Heart left ventricle (tissue), 13 donors: ENCODE data around the gene CHTF18.

ENCODE experiments used
- POLR2A ChIP-seq, 2 donors: fragments of 450-650 bp; IDR thresholded peaks; one replicate each; pipeline ENCODE4 v1.6.1; 2017; ENCODE audit warnings: antibody characterized with exemption in 2 of 2, mild to moderate bottlenecking in 2 of 2, moderate library complexity in 2 of 2
- TF ChIP-seq, protein P1 (sequence below), 12 donors: fragments of 200-600 bp; sonication (generic) in 4 of 12; IDR thresholded peaks; one replicate each; pipeline versions ENCODE4 v1.5.0 to v1.8.0; 2018 to 2022; ENCODE audit warnings: antibody characterized with exemption in 12 of 12, mild to moderate bottlenecking in 5 of 12
- donor health status: ischemic (EF 13 %, LVEDD 7.1; RV severe dilation, severe dysfunction).
- donor health status: DM: no; HTN: yes; CAD: no.
- donor health status: DM: no; HTN: no; CAD: no.
- donor health status: ischemic (EF 25% LVEDD 6.9; RV normal size, moderate dysfunction).
- donor health status: ischemic (EF 25% LVEDD 5.7; RV mildly dilated, moderate dysfunction).
- donor health status: ischemic (EF 35%, LVEDD 5.7; RV mildly dilated, moderate dysfunction).
- donor health status: nonischemic (EF 11% LVEDD 7.7; RV severe dilation, severe dysfunction).
- donor health status: DM: yes; HTN: yes; CAD: no.
- donor health status: PGD.
- donor health status: ischemic (EF 29% LVEDD 5.4; RV normal size, mild dysfunction).
- donor health status: nonischemic (EF 23%, LVEDD 6.1; RV moderate dilation, normal function).

DNA sequence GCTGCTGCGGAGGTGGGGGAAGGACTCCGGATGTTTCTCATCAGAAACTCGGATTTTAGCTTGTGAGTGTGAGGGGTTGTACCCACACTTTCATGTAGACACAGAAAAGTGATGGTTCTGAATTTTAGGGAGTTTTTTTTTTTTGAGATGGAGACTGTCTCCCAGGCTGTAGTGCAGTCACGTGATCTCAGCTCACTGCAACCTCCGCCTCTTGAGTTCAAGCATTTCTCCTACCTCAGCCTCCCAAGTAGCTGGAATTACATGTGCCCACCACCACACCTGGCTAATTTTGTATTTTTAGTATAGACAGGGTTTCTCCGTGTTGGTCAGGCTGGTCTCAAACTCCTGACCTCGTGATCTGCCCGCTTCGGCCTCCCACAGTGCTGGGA is 34.5 kb downstream of the CHTF18 start:
- TF ChIP-seq POLR2A (IDR thresholded peaks at IDR 0.05) = no peak
- TF ChIP-seq, protein P1, sequence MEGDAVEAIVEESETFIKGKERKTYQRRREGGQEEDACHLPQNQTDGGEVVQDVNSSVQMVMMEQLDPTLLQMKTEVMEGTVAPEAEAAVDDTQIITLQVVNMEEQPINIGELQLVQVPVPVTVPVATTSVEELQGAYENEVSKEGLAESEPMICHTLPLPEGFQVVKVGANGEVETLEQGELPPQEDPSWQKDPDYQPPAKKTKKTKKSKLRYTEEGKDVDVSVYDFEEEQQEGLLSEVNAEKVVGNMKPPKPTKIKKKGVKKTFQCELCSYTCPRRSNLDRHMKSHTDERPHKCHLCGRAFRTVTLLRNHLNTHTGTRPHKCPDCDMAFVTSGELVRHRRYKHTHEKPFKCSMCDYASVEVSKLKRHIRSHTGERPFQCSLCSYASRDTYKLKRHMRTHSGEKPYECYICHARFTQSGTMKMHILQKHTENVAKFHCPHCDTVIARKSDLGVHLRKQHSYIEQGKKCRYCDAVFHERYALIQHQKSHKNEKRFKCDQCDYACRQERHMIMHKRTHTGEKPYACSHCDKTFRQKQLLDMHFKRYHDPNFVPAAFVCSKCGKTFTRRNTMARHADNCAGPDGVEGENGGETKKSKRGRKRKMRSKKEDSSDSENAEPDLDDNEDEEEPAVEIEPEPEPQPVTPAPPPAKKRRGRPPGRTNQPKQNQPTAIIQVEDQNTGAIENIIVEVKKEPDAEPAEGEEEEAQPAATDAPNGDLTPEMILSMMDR (IDR thresholded peaks at IDR 0.05) = no peak
